ENCODE results near the gene CYB561.

The CYB561 gene

GRCh38 chr17:63445954-63446752 is at the start of gene CYB561:
Gene CYB561 (minus strand): TSS chr17:63446306. CDS start chr17:63437547, 8,759 bp downstream.
- peak within 1 kb of the TSS; percentile 89 to 91 for H3K27ac ChIP-seq (ENCODE audit: low read depth in 2 of 2, low read length in 2 of 2)

GRCh38 chr17:63495491-63495890 is 49.4 kb upstream of the CYB561 start:
- Histone ChIP-seq H3K27me3 (ENCODE audit: control insufficient read depth in 2 of 2, insufficient read depth in 2 of 2, low read length in 2 of 2) (no peaks in the 10 kb centered on the region), H3K4me3 (ENCODE audit: low read length in 2 of 2) (no peak overlapping the region), H3K27ac (ENCODE audit: low read depth in 2 of 2, low read length in 2 of 2) (no peak overlapping the region), H3K9me3 (ENCODE audit: control insufficient read depth in 2 of 2, low read length in 2 of 2) (no peaks in the 10 kb centered on the region), H3K9ac (ENCODE audit: low read depth in 1 of 2, low read length in 2 of 2) (no peak overlapping the region), H3K36me3 (ENCODE audit: control insufficient read depth in 2 of 2, insufficient read depth in 2 of 2, low read length in 2 of 2) (peaks cover 0 to 12% of the 10 kb centered on the region in 2 donors), H3K4me1 (ENCODE audit: control insufficient read depth in 2 of 2, insufficient read depth in 2 of 2, low read length in 2 of 2) (no peaks in the 10 kb centered on the region)

More at GRCh38 chr17:63445954-63446752, at the start of gene CYB561:
- peaks cover 19% of the 10 kb centered on the region in 2 donors for H3K4me1 ChIP-seq (ENCODE audit: control insufficient read depth in 2 of 2, insufficient read depth in 2 of 2, low read length in 2 of 2)
- no peaks in the 10 kb centered on the region for H3K36me3 ChIP-seq (ENCODE audit: control insufficient read depth in 2 of 2, insufficient read depth in 2 of 2, low read length in 2 of 2)
- peak within 1 kb of the TSS; percentile 70 to 86 for H3K4me3 ChIP-seq (ENCODE audit: low read length in 2 of 2)
- peak within 1 kb of the TSS; percentile 60 to 86 for H3K9ac ChIP-seq (ENCODE audit: low read depth in 1 of 2, low read length in 2 of 2)
- no peaks in the 10 kb centered on the region for H3K9me3 ChIP-seq (ENCODE audit: control insufficient read depth in 2 of 2, low read length in 2 of 2)
- no peaks in the 10 kb centered on the region for H3K27me3 ChIP-seq (ENCODE audit: control insufficient read depth in 2 of 2, insufficient read depth in 2 of 2, low read length in 2 of 2)

GRCh38 chr17:63494300-63494928 is 48.3 kb upstream of the CYB561 start:
- no peak overlapping the region for H3K27ac ChIP-seq (ENCODE audit: low read depth in 2 of 2, low read length in 2 of 2)

GRCh38 chr17:63493411-63493810 is 47.3 kb upstream of the CYB561 start:
- Histone ChIP-seq H3K4me3 (ENCODE audit: low read length in 2 of 2) (no peak overlapping the region), H3K36me3 (ENCODE audit: control insufficient read depth in 2 of 2, insufficient read depth in 2 of 2, low read length in 2 of 2) (peaks cover 0 to 19% of the 10 kb centered on the region in 2 donors), H3K27me3 (ENCODE audit: control insufficient read depth in 2 of 2, insufficient read depth in 2 of 2, low read length in 2 of 2) (no peaks in the 10 kb centered on the region), H3K27ac (ENCODE audit: low read depth in 2 of 2, low read length in 2 of 2) (no peak overlapping the region), H3K4me1 (ENCODE audit: control insufficient read depth in 2 of 2, insufficient read depth in 2 of 2, low read length in 2 of 2) (no peaks in the 10 kb centered on the region), H3K9ac (ENCODE audit: low read depth in 1 of 2, low read length in 2 of 2) (no peak overlapping the region), H3K9me3 (ENCODE audit: control insufficient read depth in 2 of 2, low read length in 2 of 2) (no peaks in the 10 kb centered on the region)

More at GRCh38 chr17:63494300-63494928, 48.3 kb upstream of the CYB561 start:
- Histone ChIP-seq H3K4me3 (ENCODE audit: low read length in 2 of 2) (no peak overlapping the region), H3K4me1 (ENCODE audit: control insufficient read depth in 2 of 2, insufficient read depth in 2 of 2, low read length in 2 of 2) (no peaks in the 10 kb centered on the region), H3K27me3 (ENCODE audit: control insufficient read depth in 2 of 2, insufficient read depth in 2 of 2, low read length in 2 of 2) (no peaks in the 10 kb centered on the region), H3K36me3 (ENCODE audit: control insufficient read depth in 2 of 2, insufficient read depth in 2 of 2, low read length in 2 of 2) (peaks cover 0 to 12% of the 10 kb centered on the region in 2 donors), H3K9me3 (ENCODE audit: control insufficient read depth in 2 of 2, low read length in 2 of 2) (no peaks in the 10 kb centered on the region), H3K9ac (ENCODE audit: low read depth in 1 of 2, low read length in 2 of 2) (no peak overlapping the region)

- Histone ChIP-seq H3K36me3 (ENCODE audit: control insufficient read depth in 2 of 2, insufficient read depth in 2 of 2, low read length in 2 of 2) (peaks cover 0 to 19% of the 10 kb centered on the region in 2 donors), H3K4me3 (ENCODE audit: low read length in 2 of 2) (no peak overlapping the region), H3K27me3 (ENCODE audit: control insufficient read depth in 2 of 2, insufficient read depth in 2 of 2, low read length in 2 of 2) (no peaks in the 10 kb centered on the region), H3K4me1 (ENCODE audit: control insufficient read depth in 2 of 2, insufficient read depth in 2 of 2, low read length in 2 of 2) (no peaks in the 10 kb centered on the region), H3K27ac (ENCODE audit: low read depth in 2 of 2, low read length in 2 of 2) (no peak overlapping the region), H3K9me3 (ENCODE audit: control insufficient read depth in 2 of 2, low read length in 2 of 2) (no peaks in the 10 kb centered on the region), H3K9ac (ENCODE audit: low read depth in 1 of 2, low read length in 2 of 2) (no peak overlapping the region)
Observed at GRCh38 chr17:63492940-63493339, 46.8 kb upstream of the CYB561 start.

- Histone ChIP-seq H3K4me3 (ENCODE audit: low read length in 2 of 2) (no peak overlapping the region), H3K4me1 (ENCODE audit: control insufficient read depth in 2 of 2, insufficient read depth in 2 of 2, low read length in 2 of 2) (no peaks in the 10 kb centered on the region), H3K9me3 (ENCODE audit: control insufficient read depth in 2 of 2, low read length in 2 of 2) (no peaks in the 10 kb centered on the region), H3K27ac (ENCODE audit: low read depth in 2 of 2, low read length in 2 of 2) (no peak overlapping the region), H3K36me3 (ENCODE audit: control insufficient read depth in 2 of 2, insufficient read depth in 2 of 2, low read length in 2 of 2) (peaks cover 0 to 19% of the 10 kb centered on the region in 2 donors), H3K9ac (ENCODE audit: low read depth in 1 of 2, low read length in 2 of 2) (no peak overlapping the region), H3K27me3 (ENCODE audit: control insufficient read depth in 2 of 2, insufficient read depth in 2 of 2, low read length in 2 of 2) (no peaks in the 10 kb centered on the region)
Observed at GRCh38 chr17:63491977-63492618, 46.0 kb upstream of the CYB561 start.

GRCh38 chr17:63491413-63491812 is 45.3 kb upstream of the CYB561 start:
- no peaks in the 10 kb centered on the region for H3K4me1 ChIP-seq (ENCODE audit: control insufficient read depth in 2 of 2, insufficient read depth in 2 of 2, low read length in 2 of 2)
- peaks cover 0 to 19% of the 10 kb centered on the region in 2 donors for H3K36me3 ChIP-seq (ENCODE audit: control insufficient read depth in 2 of 2, insufficient read depth in 2 of 2, low read length in 2 of 2)
- H3K27ac ChIP-seq (ENCODE audit: low read depth in 2 of 2, low read length in 2 of 2) = no peak overlapping the region
- no peak overlapping the region for H3K4me3 ChIP-seq (ENCODE audit: low read length in 2 of 2)
- no peaks in the 10 kb centered on the region for H3K27me3 ChIP-seq (ENCODE audit: control insufficient read depth in 2 of 2, insufficient read depth in 2 of 2, low read length in 2 of 2)
- H3K9ac ChIP-seq (ENCODE audit: low read depth in 1 of 2, low read length in 2 of 2) = no peak overlapping the region
- no peaks in the 10 kb centered on the region for H3K9me3 ChIP-seq (ENCODE audit: control insufficient read depth in 2 of 2, low read length in 2 of 2)

GRCh38 chr17:63490858-63491400 is 44.8 kb upstream of the CYB561 start:
- no peaks in the 10 kb centered on the region for H3K9me3 ChIP-seq (ENCODE audit: control insufficient read depth in 2 of 2, low read length in 2 of 2)
- H3K4me1 ChIP-seq (ENCODE audit: control insufficient read depth in 2 of 2, insufficient read depth in 2 of 2, low read length in 2 of 2) = no peaks in the 10 kb centered on the region
- H3K4me3 ChIP-seq (ENCODE audit: low read length in 2 of 2) = no peak overlapping the region
- H3K27ac ChIP-seq (ENCODE audit: low read depth in 2 of 2, low read length in 2 of 2) = no peak overlapping the region
- H3K36me3 ChIP-seq (ENCODE audit: control insufficient read depth in 2 of 2, insufficient read depth in 2 of 2, low read length in 2 of 2) = peaks cover 0 to 19% of the 10 kb centered on the region in 2 donors
- H3K27me3 ChIP-seq (ENCODE audit: control insufficient read depth in 2 of 2, insufficient read depth in 2 of 2, low read length in 2 of 2) = no peaks in the 10 kb centered on the region
- no peak overlapping the region for H3K9ac ChIP-seq (ENCODE audit: low read depth in 1 of 2, low read length in 2 of 2)

GRCh38 chr17:63490329-63490728 is 44.2 kb upstream of the CYB561 start:
- Histone ChIP-seq H3K36me3 (ENCODE audit: control insufficient read depth in 2 of 2, insufficient read depth in 2 of 2, low read length in 2 of 2) (peaks cover 0 to 19% of the 10 kb centered on the region in 2 donors), H3K27ac (ENCODE audit: low read depth in 2 of 2, low read length in 2 of 2) (no peak overlapping the region), H3K9me3 (ENCODE audit: control insufficient read depth in 2 of 2, low read length in 2 of 2) (no peaks in the 10 kb centered on the region), H3K4me1 (ENCODE audit: control insufficient read depth in 2 of 2, insufficient read depth in 2 of 2, low read length in 2 of 2) (no peaks in the 10 kb centered on the region), H3K4me3 (ENCODE audit: low read length in 2 of 2) (no peak overlapping the region), H3K9ac (ENCODE audit: low read depth in 1 of 2, low read length in 2 of 2) (no peak overlapping the region), H3K27me3 (ENCODE audit: control insufficient read depth in 2 of 2, insufficient read depth in 2 of 2, low read length in 2 of 2) (no peaks in the 10 kb centered on the region)

- Histone ChIP-seq H3K9me3 (ENCODE audit: control insufficient read depth in 2 of 2, low read length in 2 of 2) (no peaks in the 10 kb centered on the region), H3K27ac (ENCODE audit: low read depth in 2 of 2, low read length in 2 of 2) (no peak overlapping the region), H3K4me3 (ENCODE audit: low read length in 2 of 2) (no peak overlapping the region), H3K27me3 (ENCODE audit: control insufficient read depth in 2 of 2, insufficient read depth in 2 of 2, low read length in 2 of 2) (no peaks in the 10 kb centered on the region), H3K4me1 (ENCODE audit: control insufficient read depth in 2 of 2, insufficient read depth in 2 of 2, low read length in 2 of 2) (no peaks in the 10 kb centered on the region), H3K36me3 (ENCODE audit: control insufficient read depth in 2 of 2, insufficient read depth in 2 of 2, low read length in 2 of 2) (peaks cover 0 to 21% of the 10 kb centered on the region in 2 donors), H3K9ac (ENCODE audit: low read depth in 1 of 2, low read length in 2 of 2) (no peak overlapping the region)
Observed at GRCh38 chr17:63489291-63489690, 43.2 kb upstream of the CYB561 start.

All from mucosa of rectum (tissue), 2 donors.